OCI-LY3 (cell line): ENCODE results near the gene ZNF428.
"Not testable (repeated sequence)": the region's sequence is repeated elsewhere in the genome, so short reads cannot be mapped to it uniquely, and the experiment has no call there.

ENCODE experiments used
- H2AFZ ChIP-seq: fragments of 200-600, 300-600 bp; shearing (Covaris generic); 2 replicates; pipeline ENCODE4 v1.6.0; 2014; ENCODE audit warnings: antibody characterized with exemption, low read depth, low read length
- H3K27ac ChIP-seq: fragments of 200-600, 300-600 bp; sonication (generic); 2 replicates; pipeline ENCODE4 v1.5.1; 2014; ENCODE audit warnings: mild to moderate bottlenecking, low read length, moderate library complexity, mixed read lengths
- H3K27me3 ChIP-seq: fragments of 200-600, 300-600 bp; sonication (generic); 2 replicates; pipeline ENCODE4 v1.6.1; 2014; ENCODE audit warnings: low read depth, low read length, mixed read lengths
- H3K36me3 ChIP-seq: fragments of 200-600, 300-600 bp; sonication (generic); replicated peaks from 2 replicates; pipeline ENCODE3; 2014; ENCODE audit warnings: low read depth, low read length, mixed read lengths
- H3K4me1 ChIP-seq: fragments of 300-600, 200-600 bp; sonication (generic); 2 replicates; pipeline ENCODE4 v1.6.1; 2014; ENCODE audit warnings: low read length, mixed read lengths
- H3K4me2 ChIP-seq: fragments of 200-600, 300-600 bp; sonication (generic); 2 replicates; pipeline ENCODE4 v1.6.1; 2014; ENCODE audit warnings: low read length, mixed read lengths
- H3K4me3 ChIP-seq: fragments of 300-600, 200-600 bp; sonication (generic); 2 replicates; pipeline ENCODE4 v1.5.1; 2014; ENCODE audit warnings: antibody characterized with exemption, mild to moderate bottlenecking, low read length, moderate library complexity
- H3K79me2 ChIP-seq: fragments of 300-600, 200-600 bp; shearing (Covaris generic); 2 replicates; pipeline ENCODE4 v1.6.1; 2014; ENCODE audit warnings: mild to moderate bottlenecking, low read length, mixed read lengths
- H3K9ac ChIP-seq: fragments of 300-600, 200-600 bp; shearing (Covaris generic); 2 replicates; pipeline ENCODE4 v1.6.0; 2014; ENCODE audit warnings: mild to moderate bottlenecking, low read length, moderate library complexity
- H3K9me3 ChIP-seq: fragments of 200-600, 300-600 bp; shearing (Covaris generic); 2 replicates; pipeline ENCODE4 v1.6.1; 2014; ENCODE audit warnings: low read length, mixed read lengths; ENCODE audit not compliant: insufficient read depth
- H4K20me1 ChIP-seq: fragments of 200-600, 300-600 bp; sonication (generic); 2 replicates; pipeline ENCODE4 v1.6.1; 2016; ENCODE audit warnings: low read length, mixed read lengths; ENCODE audit not compliant: insufficient read depth
- CTCF ChIP-seq: fragments of 200-600, 300-600 bp; sonication (generic); IDR thresholded peaks from 2 replicates; pipeline ENCODE4 v1.5.1; 2014; ENCODE audit warnings: antibody characterized with exemption, low read length, low read depth
- EZH2phosphoT487 ChIP-seq: fragments of 200-600 bp; shearing (Covaris generic); IDR thresholded peaks from 2 replicates; pipeline ENCODE4 v1.6.1; 2018; ENCODE audit warnings: antibody characterized with exemption, mixed run types, low read depth

The ZNF428 gene

GRCh38 chr19:43638214-43638994, 19.0 kb upstream of the ZNF428 start:
- Histone ChIP-seq H3K4me3 (peak overlapping the region; percentile 79), H4K20me1 (no peaks in the 10 kb centered on the region), H3K79me2 (no peaks in the 10 kb centered on the region), H3K27ac (no peak overlapping the region), H3K9me3 (no peaks in the 10 kb centered on the region), H3K4me1 (peaks cover 10% of the 10 kb centered on the region), H2AFZ (no peak overlapping the region), H3K36me3 (no peaks in the 10 kb centered on the region), H3K4me2 (peak overlapping the region; percentile 75), H3K9ac (peak overlapping the region; percentile 62), H3K27me3 (no peaks in the 10 kb centered on the region; the same call in 1 of the 2 replicates)
- no peak for TF ChIP-seq EZH2phosphoT487
- TF ChIP-seq CTCF = no peak

GRCh38 chr19:43636121-43636683, 16.8 kb upstream of the ZNF428 start:
- TF ChIP-seq EZH2phosphoT487 = no peak
- TF ChIP-seq CTCF = no peak
- no peak overlapping the region for H3K4me3 ChIP-seq
- no peaks in the 10 kb centered on the region for H4K20me1 ChIP-seq
- no peak overlapping the region for H2AFZ ChIP-seq
- no peaks in the 10 kb centered on the region for H3K9me3 ChIP-seq
- no peaks in the 10 kb centered on the region for H3K79me2 ChIP-seq
- no peak overlapping the region for H3K27ac ChIP-seq
- no peaks in the 10 kb centered on the region for H3K36me3 ChIP-seq
- H3K4me1 ChIP-seq = peaks cover 10% of the 10 kb centered on the region
- no peaks in the 10 kb centered on the region; the same call in 1 of the 2 replicates for H3K27me3 ChIP-seq
- H3K4me2 ChIP-seq = no peak overlapping the region
- no peak overlapping the region for H3K9ac ChIP-seq

GRCh38 chr19:43635561-43635940, 16.1 kb upstream of the ZNF428 start:
- not testable (repeated sequence) for H3K4me2 ChIP-seq, H4K20me1 ChIP-seq, H3K9ac ChIP-seq, H3K27me3 ChIP-seq, H3K4me3 ChIP-seq, H3K9me3 ChIP-seq, H2AFZ ChIP-seq, H3K79me2 ChIP-seq, H3K27ac ChIP-seq, H3K36me3 ChIP-seq
- peaks cover 10% of the 10 kb centered on the region for H3K4me1 ChIP-seq

- Histone ChIP-seq H3K36me3 (no peaks in the 10 kb centered on the region), H3K9ac (no peak overlapping the region), H3K4me1 (peaks cover 10% of the 10 kb centered on the region), H3K79me2 (no peaks in the 10 kb centered on the region), H3K4me2 (no peak overlapping the region), H3K4me3 (no peak overlapping the region), H4K20me1 (no peaks in the 10 kb centered on the region), H2AFZ (no peak overlapping the region), H3K9me3 (no peaks in the 10 kb centered on the region), H3K27me3 (no peaks in the 10 kb centered on the region; the same call in 1 of the 2 replicates), H3K27ac (no peak overlapping the region)
- TF ChIP-seq EZH2phosphoT487 (no peak), CTCF (no peak)
These were observed 15.6 kb upstream of the ZNF428 start for GRCh38 chr19:43634872-43635560.
